K562 (cell line): ENCODE measurements around the gene ARFIP2. TPM values are rescaled to one million over a fixed set of nuclear protein-coding genes. Genes with fewer than 3 reads are reported as not detected.

Experiments
- ATAC-seq: fragments of 200-7000 bp; cut with Tn5 transposase; 3 replicates; pipeline ENCODE4 v1.9.1; 2020; ENCODE audit warnings: moderate library complexity
- BruUV-seq: library from RNA; stranded (reverse); fragments of 400-500 nt; replicated peaks from 2 replicates; lab custom pipeline; 2021; lab: Mats Ljungman, UMichigan
- CTCF ChIA-PET: fragments of 300-600 bp; formaldehyde crosslinking; extraction: SDS; loops from one replicate; lab custom pipeline; 2021; ENCODE audit warnings: low intra/inter-chr PET ratio; lab: Yijun Ruan, JAX
- POLR2A ChIA-PET: fragments of 300-600, 350-650 bp; sonication (Branson Sonifier 250); formaldehyde crosslinking; extraction: SDS; loops from one replicate; lab custom pipeline; 2021; ENCODE audit warnings: antibody characterized with exemption, inconsistent platforms; lab: Yijun Ruan, JAX
- DNase-seq, 4 experiments: peaks; one replicate each; pipeline versions ENCODE4 v3.0.0 to v3.0.0-alpha.2; 2011 to 2018; ENCODE audit warnings: low spot score in 3 of 4, mixed read lengths in 3 of 4; ENCODE audit errors: extremely low read depth in 1 of 4
- FAIRE-seq: peaks from 2 replicates; lab custom pipeline; 2011; peaks lifted over from hg19 to GRCh38; lab: Jason Lieb, UNC
- H2AFZ ChIP-seq: 2 replicates; pipeline ENCODE4 v1.6.0; 2011; ENCODE audit warnings: low read depth, low read length, control low read depth, inconsistent platforms
- H3K27ac ChIP-seq: fragments of 200-600 bp; 3 replicates; pipeline ENCODE4 v1.8.0; 2011; ENCODE audit warnings: low read depth, mild to moderate bottlenecking, control low read depth, inconsistent platforms, low read length, moderate library complexity, mixed read lengths; ENCODE audit errors: extremely low read depth
- H3K27me3 ChIP-seq, 2 experiments: fragments of 300-600 bp in 1 of 2; 2 replicates in 1 of 2; 3 replicates in 1 of 2; pipeline versions ENCODE4 v1.6.0 to v1.8.0; 2011; ENCODE audit warnings: inconsistent platforms in 2 of 2, low read length in 2 of 2, mild to moderate bottlenecking in 1 of 2, mixed read lengths in 1 of 2, moderate library complexity in 1 of 2; ENCODE audit not compliant: control insufficient read depth in 2 of 2, insufficient read depth in 2 of 2
- H3K36me3 ChIP-seq: fragments of 300-600 bp; 3 replicates; pipeline ENCODE4 v1.8.0; 2011; ENCODE audit warnings: mild to moderate bottlenecking, low read length, inconsistent platforms; ENCODE audit not compliant: control insufficient read depth, insufficient read depth
- H3K4me1 ChIP-seq, 2 experiments: fragments of 200-600 bp in 1 of 2; replicated peaks in 1 of 2; 2 replicates in 1 of 2; 3 replicates in 1 of 2; pipeline versions ENCODE4 v1.5.1 to v1.8.0; 2011; ENCODE audit warnings: inconsistent platforms in 2 of 2, low read length in 2 of 2, mild to moderate bottlenecking in 1 of 2, mixed read lengths in 1 of 2, moderate library complexity in 1 of 2; ENCODE audit not compliant: control insufficient read depth in 2 of 2, insufficient read depth in 2 of 2
- H3K4me2 ChIP-seq: 2 replicates; pipeline ENCODE4 v1.6.1; 2011; ENCODE audit warnings: low read length, control low read depth, inconsistent platforms, mixed read lengths; ENCODE audit not compliant: insufficient read depth
- H3K4me3 ChIP-seq: fragments of 200-600 bp; sonication (generic), shearing (Covaris generic); 2 replicates; pipeline ENCODE4 v1.5.1; 2016; ENCODE audit warnings: control low read depth, inconsistent platforms
- H3K79me2 ChIP-seq: fragments of 200-600 bp; 3 replicates; pipeline ENCODE4 v1.8.0; 2011; ENCODE audit warnings: low read length, inconsistent platforms; ENCODE audit not compliant: control insufficient read depth, insufficient read depth
- H3K9ac ChIP-seq, 2 experiments: 2 replicates each; pipeline versions ENCODE4 v1.6.0 to v1.6.1; 2011; ENCODE audit warnings: low read depth in 2 of 2, low read length in 2 of 2, control low read depth in 1 of 2, inconsistent platforms in 1 of 2, mild to moderate bottlenecking in 1 of 2, mixed read lengths in 1 of 2; ENCODE audit not compliant: insufficient read depth in 1 of 2
- H3K9me1 ChIP-seq: one replicate; pipeline ENCODE4 v1.6.0; 2011; ENCODE audit warnings: inconsistent platforms, mild to moderate bottlenecking, low read length, moderate library complexity; ENCODE audit not compliant: control insufficient read depth, insufficient read depth
- H3K9me3 ChIP-seq: replicated peaks from 2 replicates; pipeline ENCODE4 v1.5.1; 2011; ENCODE audit warnings: low read depth, low read length, inconsistent platforms; ENCODE audit not compliant: control insufficient read depth, insufficient read depth
- H4K20me1 ChIP-seq: replicated peaks from 2 replicates; pipeline ENCODE4 v1.6.1; 2011; ENCODE audit warnings: low read length, inconsistent platforms, mixed read lengths; ENCODE audit not compliant: control insufficient read depth, insufficient read depth
- WGBS: fragments of 100-300 bp; shearing (Covaris generic); methylation state at CpG from one replicate; pipeline ENCODE4 v1.1.6; 2016; ENCODE audit warnings: low coverage, mixed read lengths; ENCODE audit not compliant: insufficient coverage; ENCODE audit errors: missing lambda C conversion rate; 5-methylcytosine and 5-hydroxymethylcytosine counted together
- in situ Hi-C: fragments of 300-500 bp; cut with MboI; formaldehyde crosslinking; loops from 4 replicates; pipeline ENCODE4 v1.15.0; 2018; ENCODE audit warnings: inconsistent platforms, mixed read lengths
- intact Hi-C: fragments of 100-400 bp; cut with micrococcal nuclease; formaldehyde crosslinking; loops from 2 replicates; pipeline ENCODE4 v1.14.2; 2022
- polyA plus RNA-seq, 8 experiments: library from polyadenylated mRNA; depleted of rRNA in 4 of 8; stranded (reverse) in 5 of 8; unstranded in 3 of 8; fragments of >200 nt; fragmentation: Nextera tagmentation in 2 of 8; fragmentation: Illumina TruSeq in 1 of 8; extraction: Ambion mirVana in 2 of 8; extraction: Trizol in 1 of 8; gene quantifications; 2 replicates each; pipeline versions ENCODE4 v1.2.1 to v1.2.3, GENCODE V29; 2011 to 2014; ENCODE audit warnings: inconsistent platforms in 1 of 8, missing spikeins in 1 of 8
- total RNA-seq, 7 experiments: library from RNA; depleted of rRNA in 6 of 7; stranded (reverse); fragments of >200 nt in 6 of 7; fragmentation: Illumina TruSeq in 2 of 7; extraction: Trizol in 2 of 7; gene quantifications; 2 replicates each; pipeline versions ENCODE4 v1.2.1 to v1.2.3, GENCODE V29; 2011 to 2021; ENCODE audit warnings: low replicate concordance in 1 of 7
- TF ChIP-seq, protein P1 (sequence below), 3 experiments: IDR thresholded peaks in 2 of 3; conservative IDR thresholded peaks in 1 of 3; 2 replicates each; pipeline ENCODE4 v1.5.1; 2011 to 2012; ENCODE audit warnings: low read length in 3 of 3, mild to moderate bottlenecking in 3 of 3, control low read depth in 2 of 3, improper control_type of control experiment in 1 of 3, inconsistent platforms in 1 of 3, low read depth in 1 of 3, mixed read lengths in 1 of 3, moderate library complexity in 1 of 3; ENCODE audit not compliant: insufficient read depth in 2 of 3
- TF ChIP-seq, protein P2 (sequence below): fragments of 200-800 bp; sonication (Bioruptor generic); IDR thresholded peaks from 2 replicates; pipeline ENCODE4 v1.6.1; 2017; ENCODE audit warnings: missing genetic modification characterization, missing compliant biosample characterization

Gene ARFIP2
- total and polyA plus RNA-seq, 9 of the 15 experiments (the other 6 are each of a cell fraction or from before 2014, with no cell fraction given): 11.8 to 74.1 (median 41.0) TPM

DNA sequence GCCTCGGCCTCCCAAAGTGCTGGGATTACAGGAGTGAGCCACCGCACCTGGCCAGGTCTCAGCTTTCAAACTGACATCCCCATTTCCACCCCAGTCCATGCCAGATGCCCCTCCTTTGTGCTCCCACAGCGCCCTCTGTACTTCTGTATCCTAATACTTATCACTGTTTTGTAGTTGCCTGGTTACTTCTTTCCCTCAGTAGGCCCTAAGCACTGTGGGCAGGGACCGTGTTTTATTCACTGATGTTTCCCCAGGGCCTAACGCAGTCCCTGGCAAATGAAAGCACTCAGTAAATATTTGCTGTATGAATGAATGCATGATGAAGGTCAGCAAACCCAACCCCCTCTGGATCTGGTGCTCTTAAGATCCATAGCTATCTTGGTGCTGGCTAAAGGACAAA is 5.2 kb downstream of the ARFIP2 start:
- FAIRE-seq (no peak), DNase-seq (peak in 1 of 4 experiments; percentile 24), ATAC-seq (peak; percentile 10; the same call in 1 of the 3 replicates)
- H3K9ac ChIP-seq: no peak overlapping the region
- POLR2A ChIA-PET: interaction anchor here (0.6 to 2.7 kb wide), 11 partner anchors 8 to 131 kb away, joined by 3 to 12 read pairs (median 5); partner anchors contain the start of genes APBB1 and DNHD1
- no peaks in the 10 kb centered on the region; the same call in 1 of the 2 replicates for H4K20me1 ChIP-seq
- BruUV-seq: no TSS peak
- WGBS: 68% methylated on average over 5 of the region's 5 CpGs
- CTCF ChIA-PET: no interaction called here
- intact Hi-C loops (loop anchor here (2.0 kb wide), 1 partner anchor 127 kb away; the partner anchor contains the start of genes ILK and RRP8), in situ Hi-C loops (no loop called here)
- H3K36me3 ChIP-seq: peaks cover 41% of the 10 kb centered on the region; the same call in 2 of the 3 replicates
- peaks cover 22% of the 10 kb centered on the region for H3K79me2 ChIP-seq
- H3K27ac ChIP-seq: no peak overlapping the region
- no peaks in the 10 kb centered on the region for H3K9me3 ChIP-seq
- H3K27me3 ChIP-seq: no peaks in the 10 kb centered on the region
- H3K4me2 ChIP-seq: no peak overlapping the region
- peaks cover 20 to 22% of the 10 kb centered on the region in 2 experiments; a peak in 4 of 5 replicates for H3K4me1 ChIP-seq
- H3K9me1 ChIP-seq: no peaks in the 10 kb centered on the region
- H3K4me3 ChIP-seq: no peak overlapping the region
- no peak overlapping the region for H2AFZ ChIP-seq
- TF ChIP-seq, protein P1, sequence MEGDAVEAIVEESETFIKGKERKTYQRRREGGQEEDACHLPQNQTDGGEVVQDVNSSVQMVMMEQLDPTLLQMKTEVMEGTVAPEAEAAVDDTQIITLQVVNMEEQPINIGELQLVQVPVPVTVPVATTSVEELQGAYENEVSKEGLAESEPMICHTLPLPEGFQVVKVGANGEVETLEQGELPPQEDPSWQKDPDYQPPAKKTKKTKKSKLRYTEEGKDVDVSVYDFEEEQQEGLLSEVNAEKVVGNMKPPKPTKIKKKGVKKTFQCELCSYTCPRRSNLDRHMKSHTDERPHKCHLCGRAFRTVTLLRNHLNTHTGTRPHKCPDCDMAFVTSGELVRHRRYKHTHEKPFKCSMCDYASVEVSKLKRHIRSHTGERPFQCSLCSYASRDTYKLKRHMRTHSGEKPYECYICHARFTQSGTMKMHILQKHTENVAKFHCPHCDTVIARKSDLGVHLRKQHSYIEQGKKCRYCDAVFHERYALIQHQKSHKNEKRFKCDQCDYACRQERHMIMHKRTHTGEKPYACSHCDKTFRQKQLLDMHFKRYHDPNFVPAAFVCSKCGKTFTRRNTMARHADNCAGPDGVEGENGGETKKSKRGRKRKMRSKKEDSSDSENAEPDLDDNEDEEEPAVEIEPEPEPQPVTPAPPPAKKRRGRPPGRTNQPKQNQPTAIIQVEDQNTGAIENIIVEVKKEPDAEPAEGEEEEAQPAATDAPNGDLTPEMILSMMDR (IDR thresholded peaks at IDR 0.05 in 2 of 3, conservative IDR thresholded peaks at IDR 0.05 in 1 of 3; ENCODE audit: insufficient read depth in 2 of 3, low read depth in 1 of 3, low read length in 3 of 3): peak in 2 of 3 experiments; percentile 19 to 32; a peak in 1 of 6 replicates
- TF ChIP-seq, protein P2, sequence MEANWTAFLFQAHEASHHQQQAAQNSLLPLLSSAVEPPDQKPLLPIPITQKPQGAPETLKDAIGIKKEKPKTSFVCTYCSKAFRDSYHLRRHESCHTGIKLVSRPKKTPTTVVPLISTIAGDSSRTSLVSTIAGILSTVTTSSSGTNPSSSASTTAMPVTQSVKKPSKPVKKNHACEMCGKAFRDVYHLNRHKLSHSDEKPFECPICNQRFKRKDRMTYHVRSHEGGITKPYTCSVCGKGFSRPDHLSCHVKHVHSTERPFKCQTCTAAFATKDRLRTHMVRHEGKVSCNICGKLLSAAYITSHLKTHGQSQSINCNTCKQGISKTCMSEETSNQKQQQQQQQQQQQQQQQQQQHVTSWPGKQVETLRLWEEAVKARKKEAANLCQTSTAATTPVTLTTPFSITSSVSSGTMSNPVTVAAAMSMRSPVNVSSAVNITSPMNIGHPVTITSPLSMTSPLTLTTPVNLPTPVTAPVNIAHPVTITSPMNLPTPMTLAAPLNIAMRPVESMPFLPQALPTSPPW (CRISPR knock-in tag): no peak
